GM21390 (cell line): Measurements from ENCODE around the gene SH3PXD2B.
"Not testable (repeated sequence)": the region's sequence is repeated elsewhere in the genome, so short reads cannot be mapped to it uniquely, and the experiment has no call there.

Experiments
- ATAC-seq: cut with Tn5 transposase; IDR thresholded peaks from one replicate; pipeline ENCODE4 v1.9.1; 2021; ENCODE audit not compliant: unreplicated experiment

The SH3PXD2B gene

DNA sequence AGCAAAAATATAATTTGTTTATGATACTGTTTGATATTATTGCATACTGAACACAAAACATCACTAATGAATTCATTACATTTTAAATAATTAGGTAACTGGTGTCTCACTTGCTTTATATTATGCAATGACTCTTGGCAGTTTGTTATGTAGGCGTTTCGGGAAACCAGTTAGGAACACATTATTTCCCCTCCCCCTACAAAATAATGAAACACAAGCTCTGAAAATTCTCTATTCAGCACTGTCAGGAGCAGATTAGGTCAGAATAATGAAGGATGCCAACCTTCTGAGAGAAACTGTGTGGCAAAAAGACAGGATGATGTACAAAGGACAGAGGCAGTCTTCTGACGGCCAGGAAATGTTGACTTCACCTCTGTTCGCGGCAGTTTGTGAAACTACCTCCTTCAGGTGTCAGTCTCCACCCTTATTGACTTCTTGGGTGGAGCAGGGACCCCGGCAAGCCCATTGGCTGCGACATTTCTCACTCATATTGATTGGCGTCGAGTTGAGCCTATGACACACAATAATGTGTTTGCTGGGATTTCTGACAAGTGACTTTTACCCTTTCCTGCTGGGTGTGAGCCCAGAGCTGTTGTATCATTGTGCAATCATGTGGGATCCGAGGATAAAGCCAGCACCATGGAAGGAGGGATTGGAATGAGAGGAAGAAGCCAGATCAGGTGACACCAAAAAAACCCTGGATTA lies 33.9 kb downstream of the SH3PXD2B start:
- ATAC-seq: no peak

DNA sequence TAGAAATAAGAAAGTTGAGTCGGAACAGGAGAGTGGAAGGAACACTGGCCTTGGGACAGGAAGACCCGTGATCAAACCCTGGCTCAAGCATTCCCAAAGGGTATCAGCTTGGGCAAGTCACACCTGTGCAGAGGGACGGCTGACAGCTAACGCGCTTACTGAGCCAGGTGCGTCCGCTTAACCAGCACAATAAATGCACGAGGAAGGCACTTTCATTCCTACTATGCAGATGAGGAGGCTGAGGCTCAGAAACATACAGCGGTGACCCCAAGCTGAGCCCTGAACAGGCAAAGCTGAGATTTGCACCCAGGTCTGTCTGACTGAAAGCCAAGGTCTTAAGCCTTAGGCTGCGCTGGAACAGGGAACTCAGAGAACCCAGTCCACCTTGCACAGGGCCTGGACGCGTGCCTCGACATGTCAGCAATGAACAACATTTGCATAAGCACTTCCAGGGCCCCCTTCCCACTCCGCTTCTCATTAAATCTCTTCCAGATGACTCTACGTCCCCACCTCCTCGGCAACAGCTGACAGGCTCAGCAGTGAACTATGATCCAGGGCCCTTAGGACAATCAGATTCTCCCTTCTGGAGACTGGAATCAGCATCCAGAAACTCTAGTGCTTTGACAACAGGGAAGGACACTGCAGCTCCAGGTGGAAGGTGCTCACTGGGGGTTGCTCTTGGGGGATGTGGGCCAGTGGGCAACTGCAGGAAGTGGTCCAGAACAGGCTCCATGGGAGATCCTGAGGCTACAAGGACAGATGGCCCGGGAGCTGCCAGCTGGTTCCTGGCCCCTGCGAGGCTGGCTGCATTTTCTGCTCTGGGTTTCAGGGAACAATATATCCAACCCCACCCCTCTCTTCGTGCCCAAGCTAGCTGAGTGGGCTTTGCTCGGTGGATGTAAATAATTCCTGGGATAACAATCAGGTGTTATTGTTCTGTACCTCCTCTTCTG lies 35.2 kb downstream of the SH3PXD2B start:
- ATAC-seq: no peak

DNA sequence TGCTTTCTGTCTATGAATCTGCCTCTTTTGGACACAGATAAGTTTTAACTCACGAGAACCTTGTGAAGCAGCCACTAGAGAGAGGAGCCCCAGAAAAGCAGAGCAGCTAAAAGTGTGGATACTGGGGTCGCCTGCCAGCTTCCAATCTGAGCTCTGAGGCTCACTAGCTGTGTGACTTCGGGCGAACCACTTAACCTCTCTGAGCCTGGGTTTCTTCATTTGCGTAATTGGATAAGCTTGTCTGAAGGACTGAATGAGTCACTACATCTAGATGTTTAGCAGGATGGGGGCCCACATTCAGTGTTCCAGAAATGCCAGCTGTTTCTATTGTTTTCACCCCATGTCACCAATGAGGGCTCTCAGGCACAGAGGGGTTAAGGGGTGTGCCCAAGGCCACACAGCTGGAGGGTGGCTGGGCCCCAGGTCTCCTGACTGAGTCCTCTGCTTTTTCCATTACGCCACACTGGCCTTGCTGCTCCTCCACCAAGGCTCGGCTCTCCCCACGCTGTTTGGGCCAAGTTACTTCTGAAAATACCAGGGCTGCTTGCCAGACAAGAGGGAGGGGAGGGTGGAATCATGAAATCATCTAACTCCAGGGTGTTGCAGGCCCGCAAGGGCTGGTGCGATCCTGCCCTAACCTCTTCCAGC lies 36.2 kb downstream of the SH3PXD2B start:
- no peak for ATAC-seq

DNA sequence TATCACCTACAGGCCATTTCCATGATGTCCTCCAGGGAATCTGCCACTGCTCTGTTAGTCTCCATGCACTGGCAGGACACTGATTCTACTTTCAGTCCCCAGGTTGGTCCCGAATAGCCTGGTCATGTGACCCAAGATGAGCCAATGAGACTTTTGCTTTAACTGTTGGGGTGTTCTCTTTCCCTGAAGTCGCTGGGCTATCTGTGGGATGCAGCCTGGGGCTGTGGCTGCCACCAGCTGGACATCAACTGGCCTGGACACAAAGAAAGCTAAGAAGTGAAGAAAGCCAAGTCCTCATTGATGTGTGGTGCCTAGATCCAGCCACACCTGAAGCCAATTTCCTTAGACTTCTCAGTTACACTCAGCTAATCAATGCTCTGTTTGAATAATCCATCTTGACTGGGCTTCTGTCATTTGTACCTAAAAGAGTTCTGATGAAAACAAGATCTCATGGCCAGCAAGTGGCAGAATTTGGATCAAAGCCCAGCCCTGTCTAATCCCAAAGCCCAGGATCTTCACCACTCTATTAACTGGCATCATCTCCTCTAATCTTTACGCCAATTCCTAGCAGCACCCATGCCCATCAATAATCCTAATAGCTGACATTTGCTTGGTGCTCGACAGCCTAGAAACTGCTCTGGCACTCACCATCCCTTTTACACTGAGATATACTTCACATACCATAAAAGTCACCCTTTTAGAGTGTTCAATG lies 37.0 kb downstream of the SH3PXD2B start:
- no peak for ATAC-seq

DNA sequence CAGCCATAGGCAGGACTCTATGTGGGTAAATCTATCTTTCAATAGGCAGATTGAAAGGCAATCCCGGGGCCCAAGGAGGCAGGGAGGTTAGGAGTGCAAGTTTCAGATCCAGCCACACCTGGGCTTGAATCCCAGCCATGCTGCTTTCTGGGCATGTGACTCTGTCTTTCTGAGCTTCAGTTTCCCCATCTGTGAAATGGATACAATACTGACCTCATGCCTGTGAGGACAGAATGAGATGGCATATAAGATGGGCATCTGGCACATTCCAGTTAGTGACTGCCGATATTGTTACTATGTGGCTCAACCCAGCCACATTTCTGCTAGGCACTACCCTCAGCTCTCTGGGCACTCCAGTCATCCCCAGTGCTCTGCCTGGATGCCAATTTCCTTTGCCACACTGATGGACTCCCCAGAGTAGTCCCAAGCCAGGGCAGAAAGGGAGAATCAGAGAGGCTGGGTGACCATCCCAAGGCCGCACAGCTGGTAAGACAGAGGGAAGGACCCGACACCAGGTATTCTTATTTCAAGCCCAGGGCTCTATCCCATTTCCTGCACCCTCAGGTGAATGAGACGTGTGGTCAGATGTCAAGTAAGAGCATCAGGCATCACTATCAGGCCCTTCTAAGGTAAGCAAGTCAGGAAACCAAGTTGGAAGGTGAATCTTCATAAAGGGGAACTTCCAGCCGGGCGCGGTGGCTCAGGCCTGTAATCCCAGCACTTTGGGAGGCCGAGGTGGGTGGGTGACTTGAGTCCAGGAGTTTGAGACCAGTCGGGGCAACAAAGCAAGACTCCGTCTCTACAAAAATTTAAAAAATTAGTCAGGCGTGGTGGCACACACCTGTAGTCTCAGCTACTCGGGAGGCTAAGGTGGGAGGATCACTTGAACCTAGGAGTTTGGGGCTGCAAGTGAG lies 38.7 kb downstream of the SH3PXD2B start:
- ATAC-seq: no peak

DNA sequence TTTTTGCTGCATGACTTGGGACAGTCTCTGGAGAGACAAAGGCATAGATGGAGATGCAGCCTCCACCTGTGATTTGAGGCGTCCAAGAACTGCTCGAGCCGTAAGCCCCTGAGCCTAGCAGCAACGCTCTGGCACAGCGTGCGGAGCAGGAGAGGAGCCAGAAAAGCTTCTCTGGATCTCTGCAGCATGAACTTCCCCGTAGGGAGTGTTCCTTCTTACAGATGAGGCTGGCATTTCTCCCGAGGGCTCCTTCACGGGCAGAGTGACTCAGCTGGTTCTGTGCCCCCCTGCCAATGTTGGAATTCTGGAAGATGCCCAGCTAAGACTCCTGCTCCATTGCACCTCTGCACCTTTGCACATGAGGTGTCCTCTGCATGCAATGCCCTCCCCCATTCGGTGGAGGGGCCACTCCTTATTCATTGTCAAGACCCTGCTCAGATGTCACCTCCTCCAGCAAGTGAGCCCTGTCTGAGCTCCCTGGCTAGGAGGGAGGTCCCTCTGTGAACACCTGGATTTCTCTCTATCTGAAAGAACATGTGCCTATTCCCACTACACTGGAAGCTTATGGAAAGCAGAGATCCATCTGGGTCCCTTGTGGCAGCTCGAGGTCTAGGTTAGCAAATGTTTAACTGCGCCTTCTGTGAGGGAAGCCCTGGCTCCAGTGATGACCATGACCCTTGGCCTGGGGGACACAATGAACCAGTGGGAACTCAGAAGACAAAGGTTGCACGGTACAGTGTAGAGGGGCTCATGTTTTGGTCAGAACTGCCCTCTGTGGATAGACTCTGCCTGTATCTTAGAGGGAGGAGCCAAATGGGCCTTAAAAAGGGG lies 39.6 kb downstream of the SH3PXD2B start:
- no peak for ATAC-seq

DNA sequence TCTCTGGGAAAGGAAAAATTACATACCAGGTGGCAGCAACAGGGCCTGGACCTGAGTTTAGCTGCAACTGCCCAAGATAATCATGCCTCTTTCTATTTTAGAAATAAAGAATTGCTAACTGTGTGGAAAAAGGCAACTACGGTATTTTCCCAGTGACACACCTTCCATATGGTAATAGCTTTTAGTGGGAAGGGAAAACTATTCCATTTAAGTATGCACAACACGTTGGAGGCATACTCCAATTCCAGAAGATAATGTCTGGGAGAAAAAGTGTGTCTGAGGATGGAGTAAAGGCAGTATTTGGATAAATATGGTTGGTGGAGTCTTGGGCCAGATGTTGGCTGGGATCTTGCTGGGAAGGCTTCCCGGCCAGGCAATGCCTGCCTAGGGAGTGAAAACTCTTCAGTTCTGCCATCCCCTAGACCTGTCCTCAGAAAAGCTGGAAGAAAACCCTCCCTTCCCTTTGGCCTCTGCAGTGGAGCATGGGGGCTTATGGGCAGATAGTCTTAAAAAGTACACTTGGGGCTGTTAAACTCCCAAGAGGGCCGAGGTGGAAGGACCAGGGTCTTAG lies 40.6 kb downstream of the SH3PXD2B start:
- ATAC-seq: no peak

DNA sequence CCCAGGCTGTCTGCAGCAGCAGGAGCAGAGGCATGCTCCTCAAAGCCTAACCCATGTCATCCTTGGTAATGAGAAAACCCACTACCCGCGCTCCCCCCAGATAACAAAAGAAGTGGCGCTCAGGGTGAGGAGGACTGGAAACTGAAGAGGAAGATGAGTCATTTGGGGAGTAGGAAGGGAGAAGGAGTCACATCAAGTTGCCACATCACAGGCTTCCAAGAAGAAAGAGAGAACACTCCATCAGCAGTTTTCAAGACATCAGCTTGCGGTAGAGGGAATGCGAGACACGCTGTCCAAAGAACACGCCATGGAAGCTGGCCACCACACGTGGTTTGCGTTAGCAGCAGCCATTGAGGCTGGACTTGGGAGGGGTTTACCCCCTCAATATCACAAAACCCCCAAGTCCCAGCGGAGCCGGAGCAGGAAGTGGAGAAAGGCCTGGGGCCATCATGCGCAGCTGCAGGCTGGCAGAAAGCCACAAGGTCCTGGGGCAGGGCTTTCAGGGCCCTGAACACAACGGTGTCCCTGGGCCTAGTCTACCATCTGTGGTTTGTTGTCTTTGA lies 41.5 kb downstream of the SH3PXD2B start:
- ATAC-seq: no peak

DNA sequence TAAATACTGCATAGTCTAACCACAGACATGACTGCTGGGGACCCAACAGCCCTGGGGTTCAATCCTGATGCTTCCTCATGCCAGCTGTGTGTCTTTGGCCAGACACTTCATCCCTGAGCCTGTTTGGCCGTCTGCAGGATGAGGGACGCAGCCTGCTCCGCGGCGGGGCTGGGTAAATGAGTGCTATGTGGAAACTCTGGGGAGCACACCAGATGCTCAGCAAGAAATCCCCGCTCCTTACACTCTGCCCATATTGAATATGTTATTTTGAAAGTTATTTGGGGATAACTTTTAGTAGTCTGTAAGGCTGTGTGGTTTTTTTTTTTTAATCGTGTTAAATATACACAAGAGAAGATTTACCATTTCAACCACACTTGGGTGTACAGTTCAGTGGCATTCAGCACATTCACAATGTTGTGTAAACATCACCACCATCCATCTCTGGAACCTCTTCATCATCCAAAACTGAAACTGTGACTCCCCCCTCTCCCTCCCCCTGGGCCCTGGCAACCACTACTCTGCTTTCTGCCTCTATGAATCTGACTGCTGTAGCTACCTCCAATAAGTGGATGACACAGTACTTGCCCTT lies 42.7 kb downstream of the SH3PXD2B start:
- no peak for ATAC-seq

DNA sequence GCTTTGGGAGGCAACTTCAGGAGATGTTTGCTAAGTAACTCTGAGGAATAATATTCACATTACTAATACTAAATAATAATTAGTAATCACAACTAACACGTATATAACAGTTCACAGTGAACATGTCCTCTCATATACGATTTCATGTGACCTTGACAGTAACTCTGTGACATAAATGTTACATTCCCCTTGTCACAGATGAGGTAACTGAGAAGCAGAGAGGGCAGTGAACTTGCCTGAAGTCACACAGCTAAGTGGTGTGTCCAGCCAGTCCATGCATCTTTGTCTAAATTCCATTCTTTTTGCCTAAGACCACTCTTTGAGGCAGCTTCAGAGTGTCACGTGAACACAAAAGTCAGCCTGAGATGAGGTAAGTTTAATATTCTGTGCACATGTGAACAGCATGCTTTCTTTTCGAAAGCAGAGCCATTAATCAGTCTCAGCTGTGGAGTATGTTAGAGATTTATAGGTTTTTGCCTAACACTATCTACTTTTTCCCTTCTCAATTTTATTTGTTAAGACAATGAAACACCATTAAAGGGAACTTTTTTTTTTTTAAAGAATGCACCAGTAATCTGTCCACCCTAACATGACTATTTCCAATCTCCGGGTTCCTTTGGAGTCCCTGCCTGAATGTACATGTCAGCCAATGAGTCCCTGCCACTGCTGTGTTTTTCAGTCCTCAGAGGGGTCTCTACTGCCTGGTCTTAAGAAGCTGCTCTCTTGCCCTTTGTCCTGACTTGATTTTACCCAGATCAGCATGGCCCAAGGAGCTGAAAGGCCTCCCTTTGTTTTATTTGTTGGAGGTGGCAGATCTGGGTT lies 43.5 kb downstream of the SH3PXD2B start:
- no peak for ATAC-seq

DNA sequence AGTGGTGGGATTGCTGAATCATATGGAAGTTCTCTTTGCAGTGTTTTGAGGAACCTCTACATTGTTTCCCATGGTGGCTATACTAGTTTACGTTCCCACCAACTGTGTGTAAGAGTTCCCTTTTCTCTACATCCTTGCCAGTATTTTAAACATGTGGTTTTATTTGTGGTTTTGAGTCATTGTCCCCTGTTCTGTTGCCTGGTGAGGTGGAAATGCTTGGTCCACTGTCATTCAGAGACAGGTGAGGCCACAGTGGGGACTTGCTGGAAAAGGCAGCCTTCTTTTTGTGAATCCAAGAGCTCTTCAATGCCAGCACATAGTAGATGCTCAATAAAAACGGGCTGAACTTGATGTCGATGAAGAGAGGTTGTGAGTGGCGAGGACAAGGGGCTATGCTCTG lies 44.2 kb downstream of the SH3PXD2B start:
- ATAC-seq: no peak

DNA sequence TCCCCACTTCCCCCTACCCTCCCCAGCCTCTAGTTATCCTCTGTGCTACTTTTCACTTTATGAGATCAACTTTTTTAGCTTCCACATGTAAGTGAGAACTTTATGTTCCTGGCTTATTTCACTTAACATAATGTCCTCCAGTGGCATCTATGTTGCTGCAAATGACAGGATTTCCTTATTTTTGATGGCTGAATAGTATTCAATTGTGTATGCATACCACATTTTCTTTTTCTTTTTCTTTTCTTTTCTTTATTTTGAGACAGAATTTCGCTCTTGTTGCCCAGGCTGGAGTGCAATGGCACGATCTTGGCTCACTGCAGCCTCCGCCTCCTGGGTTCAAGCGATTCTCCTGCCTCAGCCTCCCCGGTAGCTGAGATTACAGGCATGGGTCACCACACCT lies 44.8 kb downstream of the SH3PXD2B start:
- ATAC-seq: not testable (repeated sequence)

DNA sequence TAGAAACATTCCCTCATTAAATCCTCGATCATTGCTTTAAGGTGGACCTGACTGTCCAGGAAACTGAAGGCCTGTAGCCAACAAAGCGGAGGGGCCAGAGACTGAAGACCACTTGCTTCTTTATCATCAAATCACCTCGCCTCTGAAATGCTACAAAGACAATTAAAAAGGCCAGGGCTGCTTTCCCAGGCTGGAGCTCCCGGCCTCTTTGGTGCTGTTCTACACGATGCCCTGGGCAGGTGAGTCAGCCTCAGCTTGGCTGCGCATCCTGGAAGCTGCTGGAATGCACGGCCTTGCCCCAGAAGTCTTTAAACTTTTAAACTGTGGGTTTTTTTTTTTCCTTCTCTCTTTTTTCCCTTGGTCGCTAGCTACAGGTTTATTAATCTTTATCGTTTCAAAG lies 46.5 kb downstream of the SH3PXD2B start:
- no peak for ATAC-seq

DNA sequence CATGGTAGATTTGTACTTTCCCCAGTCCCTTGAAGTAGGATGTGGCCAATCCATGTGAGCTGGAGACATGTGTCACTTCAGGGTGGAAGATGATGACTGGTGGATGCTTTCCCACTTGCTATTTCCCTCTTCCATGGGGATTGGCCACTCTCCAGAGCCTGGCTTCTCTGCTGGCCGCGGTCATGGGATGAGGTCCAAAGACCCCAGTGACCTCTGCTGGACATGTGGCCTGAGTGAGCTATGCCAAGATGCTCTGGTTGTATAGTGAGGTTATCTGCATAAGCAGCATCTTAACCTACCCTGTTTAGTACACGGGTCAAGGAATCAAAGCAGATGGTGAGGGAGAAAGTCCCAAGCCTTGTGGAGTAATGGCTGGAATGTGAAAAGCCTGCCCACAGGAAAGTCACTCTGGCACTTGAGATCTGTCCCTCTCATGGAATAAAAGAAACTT lies 47.1 kb downstream of the SH3PXD2B start:
- no peak for ATAC-seq

DNA sequence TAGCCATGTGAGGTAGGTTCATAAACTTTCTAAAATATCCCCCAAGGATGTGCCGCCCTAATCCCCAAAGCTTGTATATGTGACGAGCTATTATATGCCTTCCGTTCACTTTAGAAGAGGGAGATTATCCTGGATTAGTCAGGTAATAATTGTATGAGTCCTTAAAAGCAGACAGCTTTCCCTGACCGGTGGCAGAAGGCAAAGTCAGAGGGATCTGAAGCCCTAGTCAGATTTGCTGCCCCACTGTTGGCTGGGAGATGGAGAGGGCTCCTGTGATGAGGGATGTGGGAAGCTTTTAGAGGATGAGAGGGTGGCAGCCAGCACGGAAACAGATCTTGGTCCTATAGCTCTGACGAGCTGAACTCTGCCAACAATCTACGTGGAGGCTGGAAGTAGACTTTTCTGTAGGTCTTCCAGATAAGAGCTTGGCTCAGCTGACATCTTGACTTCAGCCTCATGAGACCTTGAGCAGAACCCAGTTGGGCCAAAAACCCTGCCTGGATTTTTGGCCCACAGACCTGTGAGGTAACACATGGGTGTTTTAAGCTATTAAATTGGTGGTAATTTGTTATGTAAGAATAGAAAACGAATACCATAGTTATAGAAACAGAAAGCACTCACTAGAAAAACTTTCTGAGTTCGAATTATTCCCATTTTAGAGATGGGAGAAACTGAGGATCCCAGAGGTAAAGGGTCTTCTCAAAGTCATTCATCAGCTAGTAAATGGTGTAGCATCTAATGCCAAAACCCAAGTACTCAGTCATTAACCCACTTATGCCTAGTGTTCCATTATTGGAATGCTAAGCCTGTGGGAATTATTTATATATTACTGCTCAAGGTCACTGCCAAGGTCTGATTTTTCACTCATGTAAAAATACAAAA lies 48.9 kb downstream of the SH3PXD2B start:
- ATAC-seq: no peak

DNA sequence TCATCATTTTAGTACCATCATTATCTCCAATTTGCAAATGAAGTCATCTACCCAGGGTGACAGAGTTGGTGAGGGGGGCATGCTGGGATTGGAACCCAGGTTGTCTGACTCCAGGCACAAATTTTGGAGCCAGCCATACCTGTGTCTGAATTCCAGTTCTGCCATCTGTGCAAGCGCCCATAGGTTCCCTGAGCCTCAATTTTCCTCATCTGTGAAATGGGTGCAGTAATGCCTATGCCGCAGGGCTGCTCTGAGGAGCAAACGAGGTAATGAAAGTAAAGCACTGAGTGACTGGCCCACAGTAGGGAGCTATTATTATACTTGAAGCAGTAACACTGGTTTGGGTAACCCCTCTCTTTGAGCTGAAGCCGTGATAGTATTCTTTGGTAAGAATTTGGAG lies 49.6 kb downstream of the SH3PXD2B start:
- no peak for ATAC-seq
